ENCODE measurements around the gene FABP3. TPM values are rescaled to one million over a fixed set of nuclear protein-coding genes. Genes with fewer than 3 reads are reported as not detected.

FABP3 gene
- 1 to 10 TPM; 1.5 to 5.6 (median 3.3) TPM for total RNA-seq

DNA sequence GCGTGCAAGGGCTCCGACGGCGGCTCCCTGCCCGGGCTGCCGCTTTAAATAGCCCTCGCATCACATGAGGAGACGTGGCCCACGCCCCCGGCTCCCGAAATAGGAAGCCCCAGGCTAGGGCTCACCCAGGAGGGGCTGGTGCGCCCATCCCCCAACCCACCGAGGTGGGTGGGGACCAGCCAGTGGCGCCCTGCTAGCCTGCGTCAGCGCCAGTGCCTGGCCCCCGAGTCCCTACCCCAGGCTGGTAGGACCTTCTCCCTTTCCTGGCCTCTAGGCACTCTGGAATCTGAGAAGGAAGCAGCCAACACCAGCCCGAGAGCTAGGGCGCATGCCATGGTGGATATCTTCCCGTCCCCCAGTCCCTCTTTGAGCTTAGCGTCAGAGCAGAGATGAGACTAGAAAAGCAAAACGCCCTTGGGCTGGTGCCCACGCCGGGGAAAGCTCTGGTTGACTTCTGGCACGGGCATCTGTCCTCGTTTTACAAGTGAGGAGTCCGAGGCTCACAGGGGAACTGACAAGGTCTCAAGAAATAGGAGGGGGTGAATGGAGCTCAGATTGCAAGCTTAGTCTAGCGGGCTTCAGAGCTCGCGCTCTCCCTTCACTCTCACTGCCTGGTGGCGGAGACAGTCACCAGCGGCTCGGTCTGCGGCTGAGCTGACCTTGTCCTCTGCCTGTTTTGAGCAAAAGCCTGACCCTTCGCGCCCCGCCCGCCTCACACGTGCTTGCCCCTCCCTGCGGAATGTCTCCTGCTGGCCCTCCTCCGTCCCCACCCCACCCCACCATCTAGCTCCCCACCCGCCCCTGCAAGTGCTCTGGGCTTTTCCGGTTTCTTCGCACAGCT lies at the start of gene FABP3:
TSS of gene FABP3 (minus strand) at position 21 of the 841 bp plus-strand sequence. CDS start 62 bp downstream, outside the sequence.
- WGBS: under 1% methylated on average over 42 of the region's 44 CpGs
- peak; percentile 89 to 92 for DNase-seq (ENCODE audit: low spot score in 2 of 2)
- H3K4me1 ChIP-seq: peaks cover 36% of the 10 kb centered on the region
- peak within 1 kb of the TSS; percentile 90 for H3K27ac ChIP-seq
- no peaks in the 10 kb centered on the region for H3K27me3 ChIP-seq
- no peaks in the 10 kb centered on the region for H3K36me3 ChIP-seq
- H3K9me3 ChIP-seq: no peaks in the 10 kb centered on the region
- TF ChIP-seq POLR2A (IDR thresholded peaks at IDR 0.05) (no peak), POLR2AphosphoS5 (IDR thresholded peaks at IDR 0.05) (no peak), EP300 (IDR thresholded peaks at IDR 0.05) (no peak)
- TF ChIP-seq, protein P1, sequence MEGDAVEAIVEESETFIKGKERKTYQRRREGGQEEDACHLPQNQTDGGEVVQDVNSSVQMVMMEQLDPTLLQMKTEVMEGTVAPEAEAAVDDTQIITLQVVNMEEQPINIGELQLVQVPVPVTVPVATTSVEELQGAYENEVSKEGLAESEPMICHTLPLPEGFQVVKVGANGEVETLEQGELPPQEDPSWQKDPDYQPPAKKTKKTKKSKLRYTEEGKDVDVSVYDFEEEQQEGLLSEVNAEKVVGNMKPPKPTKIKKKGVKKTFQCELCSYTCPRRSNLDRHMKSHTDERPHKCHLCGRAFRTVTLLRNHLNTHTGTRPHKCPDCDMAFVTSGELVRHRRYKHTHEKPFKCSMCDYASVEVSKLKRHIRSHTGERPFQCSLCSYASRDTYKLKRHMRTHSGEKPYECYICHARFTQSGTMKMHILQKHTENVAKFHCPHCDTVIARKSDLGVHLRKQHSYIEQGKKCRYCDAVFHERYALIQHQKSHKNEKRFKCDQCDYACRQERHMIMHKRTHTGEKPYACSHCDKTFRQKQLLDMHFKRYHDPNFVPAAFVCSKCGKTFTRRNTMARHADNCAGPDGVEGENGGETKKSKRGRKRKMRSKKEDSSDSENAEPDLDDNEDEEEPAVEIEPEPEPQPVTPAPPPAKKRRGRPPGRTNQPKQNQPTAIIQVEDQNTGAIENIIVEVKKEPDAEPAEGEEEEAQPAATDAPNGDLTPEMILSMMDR (IDR thresholded peaks at IDR 0.05): no peak
- peak within 1 kb of the TSS; percentile 52 for H3K4me3 ChIP-seq

DNA sequence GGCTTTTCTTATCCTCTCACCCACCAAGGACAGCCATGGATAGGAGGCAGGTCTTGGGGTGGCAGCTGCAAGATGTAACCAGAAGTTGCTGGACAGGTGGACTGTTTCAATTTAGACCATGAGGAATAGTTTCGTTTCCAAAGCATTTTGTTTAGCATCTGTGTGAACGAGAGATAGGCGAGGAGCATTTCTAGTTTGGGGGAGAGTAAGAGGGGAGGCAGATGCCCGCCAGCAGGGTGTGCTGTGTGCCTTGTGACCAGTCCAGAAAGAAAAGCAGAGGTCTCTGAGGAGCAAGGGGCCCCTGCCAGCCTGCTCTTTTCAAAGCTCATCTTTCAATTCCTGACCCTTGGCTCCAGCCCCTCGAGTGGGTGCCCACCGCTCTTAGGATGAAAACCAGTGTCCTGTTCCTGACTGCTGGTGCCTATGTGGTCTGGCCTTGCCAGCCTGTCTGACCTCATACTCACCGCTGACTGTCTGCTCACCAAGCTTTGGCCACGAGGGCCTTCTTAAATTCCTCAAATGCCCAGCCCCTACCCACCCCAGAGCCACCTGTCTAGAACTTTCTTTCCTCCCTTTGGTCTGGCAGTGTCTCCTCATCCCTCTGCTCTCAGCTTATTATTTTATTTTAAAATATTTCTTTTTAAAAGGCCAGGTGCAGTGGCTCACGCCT lies 48.6 kb upstream of the FABP3 start:
- Histone ChIP-seq H3K36me3 (no peaks in the 10 kb centered on the region), H3K27me3 (no peaks in the 10 kb centered on the region), H3K4me3 (no peak overlapping the region), H3K4me1 (peaks cover 25% of the 10 kb centered on the region), H3K27ac (no peak overlapping the region), H3K9me3 (no peaks in the 10 kb centered on the region)
- 67% methylated on average over 9 of the region's 9 CpGs for WGBS
- DNase-seq (ENCODE audit: low spot score in 2 of 2): no peak
- TF ChIP-seq EP300 (IDR thresholded peaks at IDR 0.05) (no peak), POLR2A (IDR thresholded peaks at IDR 0.05) (no peak), POLR2AphosphoS5 (IDR thresholded peaks at IDR 0.05) (no peak)
- TF ChIP-seq, protein P1 (IDR thresholded peaks at IDR 0.05): no peak

DNA sequence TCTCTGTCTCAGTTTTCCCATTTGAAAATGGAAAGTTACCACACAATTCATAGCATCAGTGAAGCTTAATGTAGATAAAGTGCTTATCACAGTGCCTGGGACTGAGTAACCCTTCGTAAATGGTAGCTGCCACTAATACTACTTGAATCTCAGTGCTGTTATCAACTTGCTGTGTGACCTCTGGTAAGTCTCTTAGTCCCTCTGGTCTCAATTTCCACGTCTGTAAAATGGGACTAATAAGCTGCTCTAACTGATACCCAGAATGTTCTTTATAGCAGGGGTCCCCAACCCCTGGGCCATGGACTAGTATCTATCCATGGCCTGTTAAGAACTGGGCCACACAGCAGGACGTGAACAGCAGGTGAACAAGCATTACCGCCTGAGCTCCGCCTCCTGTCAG lies 47.8 kb upstream of the FABP3 start:
- WGBS: 83% methylated on average over 3 of the region's 5 CpGs
- no peaks in the 10 kb centered on the region for H3K36me3 ChIP-seq
- no peak overlapping the region for H3K4me3 ChIP-seq
- DNase-seq (ENCODE audit: low spot score in 2 of 2): no peak
- no peak overlapping the region for H3K27ac ChIP-seq
- no peaks in the 10 kb centered on the region for H3K9me3 ChIP-seq
- TF ChIP-seq POLR2A (IDR thresholded peaks at IDR 0.05): no peak
- TF ChIP-seq, protein P1 (IDR thresholded peaks at IDR 0.05): no peak
- no peak for TF ChIP-seq EP300 (IDR thresholded peaks at IDR 0.05)
- no peak for TF ChIP-seq POLR2AphosphoS5 (IDR thresholded peaks at IDR 0.05)
- peaks cover 29% of the 10 kb centered on the region for H3K4me1 ChIP-seq
- no peaks in the 10 kb centered on the region for H3K27me3 ChIP-seq

DNA sequence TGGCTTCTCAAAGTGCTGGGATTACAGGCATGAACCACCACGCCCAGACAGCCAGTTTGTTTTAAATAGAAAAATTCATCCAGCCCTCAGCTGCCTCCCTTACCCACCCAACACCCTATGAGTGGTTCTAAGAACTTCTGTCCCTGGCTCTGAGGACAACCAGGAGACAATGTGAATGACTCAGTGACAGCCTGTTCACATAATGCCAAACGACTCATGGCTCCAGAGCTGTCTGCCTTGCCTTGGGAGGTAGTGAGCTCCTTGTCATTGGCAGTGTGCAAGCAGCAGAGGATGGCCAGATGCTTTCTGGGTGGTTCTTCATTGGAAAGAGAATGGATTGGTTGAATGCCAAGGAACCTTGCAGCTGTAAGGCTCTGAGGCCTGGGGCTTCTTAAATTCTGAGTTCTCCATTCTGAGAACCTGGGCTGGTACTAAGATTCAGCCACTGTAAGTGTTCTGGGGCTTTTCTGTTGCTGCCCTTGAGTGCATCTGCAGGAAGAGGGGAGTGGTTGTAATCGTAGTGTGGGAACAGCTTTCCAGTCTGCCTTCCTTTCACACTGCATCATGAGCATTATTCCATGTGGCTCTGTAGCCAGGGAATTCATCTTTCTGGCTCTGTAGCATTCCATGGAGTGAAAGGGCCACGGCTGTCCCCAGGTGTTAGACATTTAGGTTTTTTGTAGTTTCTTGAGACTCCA lies 45.9 kb upstream of the FABP3 start:
- TF ChIP-seq EP300 (IDR thresholded peaks at IDR 0.05) (no peak), POLR2AphosphoS5 (IDR thresholded peaks at IDR 0.05) (no peak), POLR2A (IDR thresholded peaks at IDR 0.05) (no peak)
- TF ChIP-seq, protein P1 (IDR thresholded peaks at IDR 0.05): no peak
- WGBS: 54% methylated on average over 4 of the region's 4 CpGs
- DNase-seq (ENCODE audit: low spot score in 2 of 2): no peak
- no peaks in the 10 kb centered on the region for H3K36me3 ChIP-seq
- H3K27me3 ChIP-seq: no peaks in the 10 kb centered on the region
- H3K4me3 ChIP-seq: no peak overlapping the region
- H3K27ac ChIP-seq: no peak overlapping the region
- no peaks in the 10 kb centered on the region for H3K9me3 ChIP-seq
- H3K4me1 ChIP-seq: peaks cover 37% of the 10 kb centered on the region
